VCaP (cell line): ENCODE data around the gene SPON2.

ENCODE experiments used
- H3K27ac ChIP-seq: fragments of 450-650 bp; 2 replicates; pipeline ENCODE4 v1.5.1; 2017
- TF ChIP-seq, protein P1 (sequence below): fragments of 450-650 bp; conservative IDR thresholded peaks from 2 replicates; pipeline ENCODE4 v1.5.1; 2017; ENCODE audit warnings: mild to moderate bottlenecking, moderate library complexity

Gene SPON2

DNA sequence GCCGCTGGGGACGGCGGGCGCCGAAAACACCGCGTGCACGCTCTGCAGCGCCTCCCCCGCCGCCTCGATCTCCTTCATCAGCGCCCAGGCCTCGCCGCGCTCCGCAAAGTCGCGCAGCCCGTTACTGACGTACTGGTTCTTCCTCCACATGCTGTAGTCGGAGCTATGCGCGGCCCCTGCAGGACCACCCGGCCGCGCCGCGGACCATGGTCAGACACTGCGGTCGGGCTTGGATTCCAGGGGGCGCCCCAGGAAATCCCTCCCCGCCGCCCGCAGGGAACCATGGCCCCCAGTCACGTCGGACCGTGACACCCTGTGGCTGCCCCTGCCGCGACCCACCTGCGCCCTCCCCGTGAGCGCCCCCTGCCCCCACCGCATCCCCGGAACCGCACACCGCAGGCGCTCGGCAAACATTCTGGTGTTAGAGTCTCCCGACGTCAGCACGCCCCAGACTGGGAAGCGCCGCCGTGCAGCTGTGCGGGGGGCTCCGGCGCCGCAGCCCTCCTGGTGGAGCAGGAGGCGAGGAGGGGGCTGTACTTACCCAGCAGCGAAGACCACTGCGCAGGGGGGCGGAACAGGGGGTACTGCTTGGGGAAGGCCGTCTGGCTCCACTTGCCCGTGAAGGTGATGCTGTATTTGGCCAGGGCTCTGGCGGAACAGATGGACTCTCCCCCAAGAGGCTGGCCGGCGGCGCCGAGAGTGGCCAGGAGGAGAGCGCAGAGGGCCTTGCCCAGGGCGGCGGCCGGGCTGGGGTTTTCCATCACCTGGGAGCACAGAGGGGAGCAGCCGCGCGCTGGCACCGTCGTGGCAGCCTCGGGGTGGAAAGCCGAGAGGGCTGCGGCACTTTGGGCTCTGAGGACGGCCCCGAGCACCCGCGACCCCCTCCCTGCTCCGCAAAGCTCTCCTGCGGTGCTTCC is 814 bp downstream of the SPON2 start:
- TF ChIP-seq, protein P1, sequence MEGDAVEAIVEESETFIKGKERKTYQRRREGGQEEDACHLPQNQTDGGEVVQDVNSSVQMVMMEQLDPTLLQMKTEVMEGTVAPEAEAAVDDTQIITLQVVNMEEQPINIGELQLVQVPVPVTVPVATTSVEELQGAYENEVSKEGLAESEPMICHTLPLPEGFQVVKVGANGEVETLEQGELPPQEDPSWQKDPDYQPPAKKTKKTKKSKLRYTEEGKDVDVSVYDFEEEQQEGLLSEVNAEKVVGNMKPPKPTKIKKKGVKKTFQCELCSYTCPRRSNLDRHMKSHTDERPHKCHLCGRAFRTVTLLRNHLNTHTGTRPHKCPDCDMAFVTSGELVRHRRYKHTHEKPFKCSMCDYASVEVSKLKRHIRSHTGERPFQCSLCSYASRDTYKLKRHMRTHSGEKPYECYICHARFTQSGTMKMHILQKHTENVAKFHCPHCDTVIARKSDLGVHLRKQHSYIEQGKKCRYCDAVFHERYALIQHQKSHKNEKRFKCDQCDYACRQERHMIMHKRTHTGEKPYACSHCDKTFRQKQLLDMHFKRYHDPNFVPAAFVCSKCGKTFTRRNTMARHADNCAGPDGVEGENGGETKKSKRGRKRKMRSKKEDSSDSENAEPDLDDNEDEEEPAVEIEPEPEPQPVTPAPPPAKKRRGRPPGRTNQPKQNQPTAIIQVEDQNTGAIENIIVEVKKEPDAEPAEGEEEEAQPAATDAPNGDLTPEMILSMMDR, result no peak

DNA sequence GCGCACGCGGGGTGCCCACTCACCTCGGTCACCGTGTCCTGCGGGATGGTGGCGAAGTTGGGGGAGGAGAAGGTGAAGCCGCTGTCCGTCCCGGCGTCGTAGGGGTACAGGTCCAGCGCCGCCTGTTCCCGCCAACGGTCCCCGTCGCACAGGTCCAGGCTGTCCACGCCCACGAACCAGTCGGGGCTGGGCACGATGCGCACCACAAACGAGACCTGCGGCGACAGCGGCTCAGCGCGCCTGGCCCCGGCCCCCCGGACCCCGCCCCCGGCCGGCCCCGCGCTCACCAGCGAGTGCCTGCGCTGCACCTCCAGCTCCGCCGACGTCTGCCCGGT is 1.4 kb downstream of the SPON2 start:
- H3K27ac ChIP-seq, result peak overlapping the region; percentile 100
- TF ChIP-seq, protein P1, result no peak

More for the DNA sequence above, 814 bp downstream of the SPON2 start:
- peak overlapping the region; percentile 100 for H3K27ac ChIP-seq

GRCh38 chr4:1170156-1170975 is 2.0 kb downstream of the SPON2 start:
- peak overlapping the region; percentile 100 for H3K27ac ChIP-seq
- TF ChIP-seq, protein P1, result no peak

- H3K27ac ChIP-seq, result peak overlapping the region; percentile 100
- TF ChIP-seq, protein P1, result no peak
Observed at GRCh38 chr4:1169691-1170096, 2.7 kb downstream of the SPON2 start.

DNA sequence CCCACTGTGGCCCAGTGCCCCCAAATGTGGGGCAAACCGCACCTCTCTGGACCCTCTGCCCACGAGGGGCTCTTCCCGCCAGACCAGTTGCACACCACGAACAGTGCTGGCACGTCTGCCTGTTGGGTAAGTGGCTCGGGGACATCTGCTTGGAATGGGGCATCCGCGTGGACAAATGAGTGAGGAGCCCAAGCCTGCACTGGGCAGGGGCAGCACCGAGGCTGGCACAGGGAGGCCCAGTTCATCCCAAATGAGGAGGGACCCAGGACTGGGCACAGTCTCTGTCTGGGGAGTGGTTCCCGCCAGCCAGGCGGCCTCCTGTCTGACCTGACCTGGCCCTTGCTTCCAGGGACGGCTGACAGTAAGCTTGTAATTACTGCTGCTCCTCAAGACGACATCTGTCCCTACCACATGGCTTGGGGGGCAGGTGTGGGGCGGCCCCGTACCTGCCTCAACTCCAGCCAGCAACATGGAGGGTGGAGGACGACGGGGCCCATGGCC is 3.2 kb downstream of the SPON2 start:
- TF ChIP-seq, protein P1, result no peak
- peak overlapping the region; percentile 100 for H3K27ac ChIP-seq

- H3K27ac ChIP-seq, result peak overlapping the region; percentile 100
- TF ChIP-seq, protein P1, result no peak
Observed at GRCh38 chr4:1168191-1169101, 3.9 kb downstream of the SPON2 start.
